Iris pigment epithelial cell (primary cell): Measurements from ENCODE around the gene APC.
"Not testable (repeated sequence)": the region's sequence is repeated elsewhere in the genome, so short reads cannot be mapped to it uniquely, and the experiment has no call there.

ENCODE experiments used
- DNase-seq: peaks from one replicate; pipeline ENCODE4 v3.0.0-alpha.2; 2011; ENCODE audit warnings: low read depth

APC gene

DNA sequence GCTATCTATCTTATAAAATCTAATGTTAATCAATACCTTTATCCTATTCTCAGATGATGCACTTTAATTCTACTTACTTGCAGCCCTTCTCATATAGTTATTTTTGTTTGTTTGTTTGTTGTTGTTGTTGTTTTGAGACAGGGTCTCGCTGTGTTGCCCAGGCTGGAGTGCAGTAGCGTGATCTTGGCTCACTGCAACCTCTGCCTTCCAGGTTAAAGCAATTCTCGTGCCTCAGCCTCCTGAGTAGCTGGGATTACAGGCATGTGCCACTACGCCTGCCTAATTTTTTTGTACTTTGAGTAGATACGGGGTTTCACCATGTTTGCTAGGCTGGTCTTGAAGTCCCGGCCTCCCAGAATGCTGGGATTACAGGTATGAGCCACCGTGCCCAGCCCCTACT lies 20.8 kb upstream of the APC start:
- DNase-seq, result not testable (repeated sequence)

DNA sequence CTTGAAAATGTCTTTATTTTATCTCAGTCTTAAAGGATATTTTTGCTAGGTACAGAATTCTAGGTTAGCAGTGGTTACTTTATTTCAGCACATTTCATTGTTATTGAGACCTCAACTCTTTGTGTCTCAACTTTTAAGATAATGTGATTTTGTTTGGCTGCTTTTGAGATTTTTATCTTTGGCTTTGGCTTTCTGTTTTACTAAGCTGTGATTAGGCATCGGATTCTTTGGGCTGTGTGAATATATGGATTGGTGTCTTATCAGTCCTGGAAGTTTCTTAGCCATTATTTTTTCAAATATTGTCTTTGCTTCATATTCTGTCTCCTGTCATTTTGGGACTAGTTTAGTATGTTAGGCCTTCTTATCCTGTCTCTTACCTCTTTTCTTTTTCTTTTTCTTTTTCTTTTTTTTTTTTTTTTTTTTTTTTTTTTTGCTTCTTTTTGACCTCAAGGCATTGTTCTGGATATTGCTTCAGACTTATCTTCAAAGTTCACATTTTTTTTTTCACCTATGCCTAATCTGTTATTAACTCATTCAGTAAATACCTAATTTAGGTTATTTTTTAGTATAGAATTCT lies 20.1 kb upstream of the APC start:
- DNase-seq, result no peak

DNA sequence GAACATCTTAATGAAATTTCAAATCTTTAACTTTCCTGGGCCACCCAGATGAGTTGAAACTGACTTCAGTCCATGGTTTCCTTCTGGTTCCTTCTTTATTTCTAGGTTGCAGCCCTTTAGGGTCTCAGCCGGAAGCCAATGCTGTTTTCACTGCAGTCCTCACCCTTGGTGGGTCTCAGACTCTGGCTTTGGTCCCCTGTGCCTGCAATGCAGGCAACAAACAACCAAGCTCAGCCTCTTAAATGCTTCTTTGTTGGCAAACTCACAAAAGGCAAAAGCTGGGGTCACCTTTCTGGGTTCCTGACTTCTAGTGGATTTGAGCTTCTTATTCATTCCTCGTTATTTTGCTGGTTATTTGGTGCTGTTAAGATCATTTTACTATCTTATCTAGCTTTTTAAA lies 19.3 kb upstream of the APC start:
- no peak for DNase-seq

DNA sequence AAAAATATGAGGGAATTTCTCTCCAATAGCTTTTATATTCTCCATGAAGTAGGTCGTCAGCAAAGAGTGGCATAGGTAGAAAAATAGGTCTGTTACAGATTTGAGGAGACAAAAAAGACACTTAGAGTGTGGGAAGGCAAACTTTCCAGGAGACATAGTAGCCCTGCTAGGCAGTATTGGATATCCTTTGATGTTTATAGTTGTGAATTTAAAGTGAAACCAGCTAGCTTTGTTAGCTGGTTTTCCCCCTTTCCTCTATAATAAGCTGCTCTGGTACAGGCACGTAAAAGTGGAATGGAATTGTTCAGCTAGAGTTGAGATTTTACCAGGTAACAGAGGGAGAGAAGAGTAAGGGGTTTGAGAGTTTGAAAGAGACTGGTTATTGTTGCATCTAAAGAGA lies 17.1 kb upstream of the APC start:
- DNase-seq, result no peak

DNA sequence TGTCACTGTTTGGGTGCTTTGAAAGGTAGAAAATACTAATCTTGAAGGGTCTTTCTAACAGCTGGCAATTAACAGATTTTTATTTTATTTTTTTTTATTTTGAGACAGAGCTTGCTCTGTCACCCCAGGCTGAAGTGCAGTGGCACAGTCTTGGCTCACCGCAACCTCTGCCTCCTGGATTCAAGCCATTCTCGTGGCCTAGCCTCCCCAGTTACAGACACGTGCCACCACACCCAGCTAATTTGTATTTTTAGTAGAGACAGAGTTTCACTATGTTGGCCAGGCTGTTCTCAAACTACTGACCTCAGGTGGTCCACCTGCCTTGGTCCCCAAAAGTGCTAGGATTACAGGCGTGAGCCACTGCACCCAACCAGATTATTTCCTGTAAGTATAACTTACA lies 12.8 kb upstream of the APC start:
- DNase-seq, result no peak

DNA sequence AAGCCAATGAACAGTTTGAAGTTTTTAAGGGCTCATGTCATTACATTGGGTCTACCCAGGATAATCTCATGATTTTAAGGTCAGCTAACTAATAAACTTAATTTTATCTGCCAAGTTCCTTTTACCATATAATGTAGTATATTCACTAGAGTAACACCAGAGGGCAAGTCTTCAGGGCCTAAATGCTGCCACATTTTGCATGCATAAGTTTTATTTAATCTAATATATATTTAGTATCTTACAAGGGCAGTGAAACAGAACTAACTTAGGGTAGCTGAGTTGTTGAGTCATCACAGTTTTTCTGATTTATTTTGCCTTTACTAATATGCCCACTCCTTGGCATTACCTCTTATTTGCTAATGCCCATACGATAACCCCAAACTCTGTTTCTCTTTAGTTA lies 8.1 kb upstream of the APC start:
- DNase-seq, result no peak

DNA sequence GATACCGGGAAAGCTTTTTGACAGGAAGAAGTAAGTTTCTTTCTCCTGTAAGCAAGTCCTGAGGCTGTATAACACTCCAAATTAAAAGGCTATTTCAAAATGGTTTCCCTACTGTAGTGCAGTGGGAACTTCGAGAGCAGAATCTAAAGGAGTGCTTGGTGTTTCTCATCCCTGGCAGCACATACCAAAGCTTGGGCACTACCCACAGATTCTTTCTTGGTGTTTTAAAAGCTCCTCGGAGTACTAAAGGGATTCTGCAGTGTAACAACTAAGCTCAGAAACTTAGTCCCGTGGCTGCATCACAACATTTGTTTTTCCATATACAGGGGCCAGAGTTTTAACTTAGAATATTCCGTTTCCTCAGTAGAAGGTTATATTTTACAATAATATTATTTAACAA lies 5.6 kb upstream of the APC start:
- no peak for DNase-seq

DNA sequence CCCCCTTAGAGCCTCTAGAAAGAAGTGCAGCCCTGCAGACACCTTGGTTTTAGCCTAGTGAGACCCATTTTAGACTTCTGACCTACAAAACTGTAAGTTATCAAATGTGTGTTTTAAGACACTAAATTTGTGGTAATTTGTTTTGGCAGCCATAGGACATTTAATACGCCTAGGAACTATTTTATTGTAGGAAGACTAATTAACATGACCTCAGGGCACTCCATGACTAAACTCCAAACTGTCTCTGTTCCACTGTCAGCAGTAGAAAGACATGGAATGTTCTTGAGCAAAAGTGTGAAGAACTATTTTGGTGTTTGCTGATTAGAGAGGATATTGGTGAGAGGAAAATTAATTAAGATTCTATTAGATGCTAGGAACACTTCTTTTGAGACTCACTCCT lies 4.1 kb upstream of the APC start:
- DNase-seq, result no peak

DNA sequence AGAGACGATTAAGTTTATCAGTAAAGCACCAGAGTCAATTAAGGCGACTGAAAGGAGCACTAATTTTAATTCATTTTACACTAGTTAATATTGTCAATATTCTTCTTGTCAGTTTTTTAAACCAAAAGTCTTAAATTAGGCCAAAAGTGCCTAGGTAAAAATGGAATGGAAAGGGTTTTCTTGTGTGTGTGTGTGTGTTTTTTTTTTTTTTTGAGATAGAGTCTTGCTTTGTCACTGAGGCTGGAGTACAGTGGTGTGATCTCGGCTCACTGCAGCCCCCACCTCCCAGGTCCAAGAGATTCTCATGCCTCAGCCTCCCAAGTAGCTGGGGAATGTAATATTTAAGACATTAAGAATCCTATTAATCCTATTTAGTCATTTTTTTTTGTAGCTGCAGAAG lies 3.1 kb upstream of the APC start:
- DNase-seq, result no peak

DNA sequence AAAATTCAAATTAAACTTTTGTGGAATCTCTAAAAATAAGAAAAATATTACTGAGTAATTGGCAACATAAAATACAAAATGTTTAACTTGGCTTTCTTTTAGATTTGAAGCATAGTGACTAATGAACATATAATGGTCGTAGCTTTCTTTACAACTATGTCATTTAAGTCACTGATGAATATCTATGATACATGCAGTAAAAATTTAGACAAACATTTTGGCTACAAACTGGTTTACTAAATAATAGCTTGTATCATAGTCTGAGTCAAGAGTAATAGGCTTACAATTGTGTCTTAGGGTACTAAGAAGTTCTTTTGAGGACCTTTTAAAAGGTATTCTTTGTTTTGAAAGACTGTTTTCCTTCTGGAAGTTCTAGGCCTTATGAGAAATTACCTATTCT lies 2.0 kb upstream of the APC start:
- DNase-seq, result peak; percentile 56

DNA sequence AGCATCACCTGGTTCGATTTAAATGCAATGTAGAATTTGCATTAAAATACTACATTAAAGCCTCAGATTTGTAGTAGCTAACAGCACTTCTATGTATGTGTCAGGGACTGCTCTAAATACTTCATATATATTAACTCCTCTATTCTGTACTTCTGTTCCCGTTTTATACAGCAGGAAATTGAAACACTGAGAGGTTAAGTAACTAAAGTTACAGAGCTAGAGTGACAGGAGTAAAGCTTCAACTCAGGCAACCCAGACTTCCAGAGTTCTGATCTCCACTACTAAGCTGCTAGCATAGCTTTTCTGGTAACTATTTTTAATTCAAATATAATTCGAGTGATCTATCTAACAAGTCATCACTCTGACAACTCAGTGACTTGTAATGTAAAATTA lies 619 bp upstream of the APC start:
- peak; percentile 14 for DNase-seq

DNA sequence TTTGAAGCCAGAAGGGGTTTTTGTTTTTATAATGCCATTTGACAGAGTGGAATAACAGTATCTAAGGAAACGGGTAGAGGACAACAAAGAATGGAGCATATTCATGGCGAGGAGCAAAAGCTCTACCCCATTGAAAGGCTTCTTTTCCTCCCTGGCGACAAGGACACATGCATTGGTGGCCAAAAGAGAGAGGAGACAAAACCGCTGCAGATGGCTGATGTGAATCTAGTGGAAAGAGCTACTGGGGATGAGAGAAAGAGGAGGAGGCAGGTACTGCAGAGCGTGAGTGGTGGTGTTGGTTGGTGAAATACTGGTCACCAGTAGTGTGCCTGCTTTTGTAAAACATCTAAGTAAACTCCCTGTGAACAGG lies 491 bp downstream of the APC start:
- no peak for DNase-seq

DNA sequence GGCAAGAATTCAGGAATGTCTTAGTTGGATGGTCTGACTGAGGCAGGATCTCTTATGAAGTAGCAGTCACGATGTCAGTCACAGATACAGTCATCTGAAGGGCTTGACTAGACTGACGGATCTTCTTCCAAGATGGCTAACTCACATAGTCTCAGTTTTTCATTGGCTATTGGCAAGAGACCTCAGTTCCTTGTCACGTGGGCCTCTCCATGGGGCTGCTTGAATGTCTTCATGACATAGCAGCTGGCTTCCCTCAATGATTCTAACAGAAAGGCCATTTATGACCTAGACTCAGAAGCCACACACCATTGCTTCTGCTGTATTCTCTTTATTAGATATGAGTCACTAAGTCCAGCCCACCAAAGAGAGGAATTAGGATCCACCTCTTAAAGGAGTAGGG lies 4.7 kb downstream of the APC start:
- no peak for DNase-seq

DNA sequence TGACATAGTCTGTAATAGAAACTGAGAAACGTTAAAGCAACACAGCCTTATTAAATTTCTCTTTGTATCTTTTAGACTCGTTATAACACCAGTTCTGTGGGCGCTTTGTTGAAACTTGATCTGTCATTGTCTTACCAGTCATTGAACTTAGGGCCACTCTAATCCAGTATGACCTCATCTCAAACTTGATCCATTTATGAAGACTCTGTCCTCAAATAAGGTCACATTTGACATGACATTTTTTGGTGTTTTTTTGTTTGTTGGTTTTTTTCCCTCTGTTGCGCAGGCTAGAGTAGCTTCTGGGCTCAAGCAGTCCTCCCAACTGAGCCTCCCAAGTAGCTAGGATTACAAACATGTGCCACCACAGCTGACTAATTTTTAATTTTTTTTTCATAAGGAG lies 5.9 kb downstream of the APC start:
- no peak for DNase-seq

DNA sequence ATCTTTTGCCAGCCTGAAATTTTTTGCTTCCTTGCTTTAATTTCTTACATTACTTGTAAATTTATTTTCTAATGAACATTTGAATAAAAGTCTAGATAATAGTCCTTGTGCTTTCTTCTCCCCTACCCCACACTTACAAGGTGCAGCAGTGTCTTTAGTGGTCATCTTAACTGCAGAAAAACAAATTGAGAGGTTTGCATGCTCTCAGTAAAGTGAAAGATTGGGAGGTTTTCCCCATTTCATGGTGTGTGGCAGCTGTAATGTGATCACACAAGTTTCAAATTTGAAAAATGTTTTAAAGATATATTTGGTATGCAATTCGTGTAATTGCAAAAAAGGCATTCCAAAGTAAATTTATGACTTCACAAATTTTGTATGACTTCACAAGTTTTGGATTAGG lies 14.7 kb downstream of the APC start:
- DNase-seq, result no peak

DNA sequence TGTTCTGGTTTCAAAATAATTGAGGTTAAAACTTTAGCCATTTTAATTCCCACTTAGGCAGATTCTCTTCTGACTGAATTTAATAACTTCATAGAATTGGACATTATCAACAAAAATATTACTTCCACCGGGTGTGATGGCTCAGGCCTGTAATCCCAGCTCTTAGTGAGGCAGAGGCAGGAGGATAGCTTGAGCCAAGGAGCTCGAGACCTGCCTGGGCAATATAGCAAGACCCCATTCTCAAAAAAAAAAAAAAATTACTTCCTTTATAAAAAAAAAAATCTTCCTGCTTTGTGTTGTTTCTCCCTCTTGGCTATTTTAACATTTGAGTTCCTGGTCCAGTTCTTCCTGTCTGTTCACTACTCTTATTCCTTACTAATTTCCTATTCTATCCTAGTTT lies 18.0 kb downstream of the APC start:
- DNase-seq, result no peak

DNA sequence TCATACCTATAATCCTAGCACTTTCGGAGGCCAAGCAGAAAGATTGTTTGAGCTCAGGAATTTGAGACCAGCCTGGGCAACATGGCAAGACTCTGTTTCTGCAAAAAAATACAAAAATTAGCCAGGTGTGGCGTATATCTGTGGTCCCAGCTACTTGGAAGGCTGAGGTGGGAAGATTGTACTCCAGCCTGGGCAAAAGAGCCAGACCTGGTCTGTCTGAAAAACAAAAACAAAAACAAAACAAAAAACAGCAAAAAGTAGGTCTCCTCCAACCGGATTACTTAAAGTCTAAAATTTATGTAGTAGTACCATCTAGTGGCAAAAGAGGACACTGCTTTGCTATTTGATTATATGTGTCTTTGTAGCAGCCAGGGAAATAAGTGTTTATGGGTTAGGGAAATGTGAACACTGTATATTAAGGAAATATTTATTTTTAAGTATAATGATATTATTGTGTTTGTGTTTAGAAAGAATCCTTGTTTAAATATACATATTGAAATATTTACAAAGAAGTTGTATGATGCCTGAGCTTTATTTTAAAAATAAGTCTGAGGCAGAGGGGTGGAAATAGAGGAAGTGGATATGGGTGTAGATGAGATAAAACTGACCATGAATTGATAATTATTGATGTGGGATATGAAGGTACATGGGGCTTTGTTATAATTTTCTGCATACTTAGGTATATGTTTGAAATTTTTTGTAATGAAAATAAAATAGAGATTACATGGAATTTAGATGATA lies 20.0 kb downstream of the APC start:
- DNase-seq, result peak; percentile 65

DNA sequence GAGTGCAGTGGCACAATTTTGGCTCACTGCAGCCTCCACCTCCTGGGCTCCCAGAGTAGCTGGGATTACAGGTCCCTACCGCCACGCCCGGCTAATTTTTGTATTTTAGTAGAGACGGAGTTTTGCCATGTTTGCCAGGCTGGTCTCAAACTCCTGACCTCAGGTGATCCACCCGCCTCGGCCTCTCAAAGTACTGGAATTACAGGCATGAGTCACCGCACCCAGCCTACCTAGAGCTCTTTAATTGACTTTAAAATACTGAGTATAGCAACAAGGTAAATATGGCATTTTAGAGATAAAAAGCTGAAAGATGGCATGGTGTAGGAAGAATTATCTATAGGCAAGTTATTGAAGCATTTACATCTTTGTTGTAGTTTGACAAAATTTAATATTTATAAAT lies 21.0 kb downstream of the APC start:
- DNase-seq, result no peak

DNA sequence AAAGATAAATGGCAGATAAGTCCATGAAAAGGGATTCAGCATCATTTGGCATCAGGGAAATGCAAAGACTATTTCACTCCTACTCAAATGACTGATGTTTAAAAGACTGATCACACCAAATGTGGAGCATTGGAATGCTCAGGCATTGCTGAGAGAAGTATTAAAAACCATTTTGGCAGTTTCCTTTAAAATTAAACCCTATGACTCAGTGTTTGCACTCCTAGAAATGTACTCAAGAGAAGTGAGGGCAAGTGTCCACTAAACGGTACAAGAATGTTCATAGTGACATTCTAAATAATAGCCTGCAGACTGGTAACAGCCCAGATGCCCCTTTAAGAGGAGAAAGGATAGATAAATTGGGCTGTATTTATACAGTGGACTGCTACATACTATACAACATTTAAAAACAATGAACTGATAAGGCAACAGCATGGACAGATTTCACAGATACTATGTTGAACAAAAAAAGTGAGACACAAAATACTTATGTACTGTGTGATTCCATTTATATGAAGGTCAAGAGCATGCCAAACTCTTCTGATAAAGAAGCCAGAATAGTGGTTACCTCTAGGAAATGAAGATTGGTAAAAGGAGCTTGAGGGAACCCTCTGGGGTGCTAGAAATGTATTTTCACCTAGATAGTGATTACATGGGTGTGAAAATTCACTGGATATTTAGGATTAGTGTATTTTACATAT lies 24.6 kb downstream of the APC start:
- peak; percentile 46 for DNase-seq

DNA sequence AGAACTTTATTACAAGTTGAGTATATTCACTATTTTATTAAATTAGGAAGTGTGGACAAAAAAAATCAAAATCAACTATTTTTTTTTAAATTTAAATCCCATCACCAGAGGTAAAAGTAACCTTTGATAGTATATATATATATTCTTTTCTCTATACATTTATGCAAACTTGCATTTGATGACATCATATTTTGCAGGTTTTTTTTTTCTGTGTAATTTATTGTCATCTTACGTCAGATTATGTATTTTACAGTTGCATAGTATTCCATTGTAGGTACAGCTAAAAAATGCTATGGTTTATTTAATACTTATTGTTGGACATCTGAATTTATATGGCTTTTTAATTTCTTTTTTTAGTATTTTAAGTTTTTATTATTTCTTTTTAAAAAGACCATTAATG lies 25.5 kb downstream of the APC start:
- no peak for DNase-seq

DNA sequence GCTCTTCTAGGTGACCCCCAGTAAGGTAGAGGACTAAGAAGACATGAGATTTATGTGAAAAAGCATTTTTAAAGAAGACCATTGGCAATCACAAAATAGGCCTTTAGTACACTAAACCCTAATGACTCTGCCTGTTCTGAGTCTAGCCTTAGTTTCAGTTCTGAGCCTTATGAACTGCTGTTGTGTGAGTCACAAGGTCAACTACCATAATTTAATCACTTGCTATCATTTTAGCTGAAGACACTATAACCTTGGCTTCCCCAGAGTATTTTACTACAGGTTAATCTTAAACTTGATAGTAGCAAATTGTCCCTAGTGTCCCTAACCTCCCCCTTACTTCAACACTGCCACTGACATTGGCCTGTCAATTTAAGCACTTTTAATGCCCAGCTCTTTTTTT lies 34.4 kb downstream of the APC start:
- DNase-seq, result peak; percentile 77

DNA sequence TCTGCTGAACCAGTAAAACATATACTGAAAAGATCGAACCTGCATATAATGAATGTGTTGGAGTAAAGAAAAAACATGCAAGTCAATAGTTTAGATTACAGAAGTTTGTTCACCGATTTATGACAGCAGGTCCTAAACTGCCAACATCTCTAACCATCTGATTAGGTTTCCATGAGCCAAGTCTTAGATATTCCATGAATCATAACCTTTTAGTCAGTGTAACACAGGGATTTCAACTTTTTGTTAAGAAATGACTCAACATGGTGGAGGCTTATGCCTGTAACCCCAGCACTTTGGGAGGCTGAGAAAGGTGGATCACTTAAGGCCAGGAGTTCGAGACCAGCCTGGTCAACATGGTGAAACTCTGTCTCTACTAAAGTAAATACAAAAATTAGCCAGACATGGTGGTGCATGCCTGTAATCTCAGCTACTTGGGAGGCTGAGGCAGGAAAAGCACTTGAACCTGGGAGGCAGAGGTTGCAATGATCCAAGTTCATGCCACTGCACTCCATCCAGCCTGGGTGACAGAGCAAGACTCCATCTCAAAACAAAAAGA lies 38.7 kb downstream of the APC start:
- peak; percentile 93 for DNase-seq

DNA sequence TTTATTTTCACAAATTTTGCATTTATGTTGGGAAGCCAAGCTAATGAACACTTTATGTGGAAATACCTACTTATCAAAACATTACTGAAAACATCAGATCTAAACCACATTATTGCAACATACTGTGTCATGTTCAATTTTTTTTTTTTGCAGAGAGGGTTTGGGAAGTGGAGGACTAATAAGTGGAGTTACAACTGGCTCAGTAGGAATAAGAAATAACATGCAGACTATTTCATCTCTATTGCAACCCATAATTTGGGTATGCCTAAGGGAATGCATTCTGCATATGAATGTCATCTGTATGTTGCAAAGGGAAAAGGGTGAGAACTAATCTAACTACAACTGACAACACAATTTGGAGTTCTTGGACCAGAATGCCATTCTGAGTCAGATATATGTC lies 41.8 kb downstream of the APC start:
- peak; percentile 88 for DNase-seq

DNA sequence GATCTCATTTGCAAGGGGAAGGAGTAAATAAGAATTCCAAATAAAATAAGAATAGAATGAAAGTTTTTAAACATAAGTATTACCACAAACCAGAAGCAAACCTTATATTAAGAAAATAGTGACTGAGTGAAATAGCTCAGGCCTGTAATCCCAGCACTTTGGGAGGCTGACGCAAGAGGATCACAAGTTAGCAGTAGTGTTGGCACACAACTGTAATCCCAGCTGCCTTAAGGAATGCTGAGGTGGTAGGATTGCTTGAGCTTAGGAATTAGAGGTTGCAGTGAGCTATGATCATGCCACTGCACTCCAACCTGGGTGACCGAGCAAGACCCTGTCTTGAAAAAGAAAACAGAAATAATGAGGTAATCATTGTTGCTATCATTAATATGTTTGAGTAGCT lies 47.0 kb downstream of the APC start:
- peak; percentile 59 for DNase-seq
